ENCODE measurements around the gene TXNL4A.
A peak's percentile ranks its signal among the peaks of the same experiment; 100 is the strongest.

The TXNL4A gene

DNA sequence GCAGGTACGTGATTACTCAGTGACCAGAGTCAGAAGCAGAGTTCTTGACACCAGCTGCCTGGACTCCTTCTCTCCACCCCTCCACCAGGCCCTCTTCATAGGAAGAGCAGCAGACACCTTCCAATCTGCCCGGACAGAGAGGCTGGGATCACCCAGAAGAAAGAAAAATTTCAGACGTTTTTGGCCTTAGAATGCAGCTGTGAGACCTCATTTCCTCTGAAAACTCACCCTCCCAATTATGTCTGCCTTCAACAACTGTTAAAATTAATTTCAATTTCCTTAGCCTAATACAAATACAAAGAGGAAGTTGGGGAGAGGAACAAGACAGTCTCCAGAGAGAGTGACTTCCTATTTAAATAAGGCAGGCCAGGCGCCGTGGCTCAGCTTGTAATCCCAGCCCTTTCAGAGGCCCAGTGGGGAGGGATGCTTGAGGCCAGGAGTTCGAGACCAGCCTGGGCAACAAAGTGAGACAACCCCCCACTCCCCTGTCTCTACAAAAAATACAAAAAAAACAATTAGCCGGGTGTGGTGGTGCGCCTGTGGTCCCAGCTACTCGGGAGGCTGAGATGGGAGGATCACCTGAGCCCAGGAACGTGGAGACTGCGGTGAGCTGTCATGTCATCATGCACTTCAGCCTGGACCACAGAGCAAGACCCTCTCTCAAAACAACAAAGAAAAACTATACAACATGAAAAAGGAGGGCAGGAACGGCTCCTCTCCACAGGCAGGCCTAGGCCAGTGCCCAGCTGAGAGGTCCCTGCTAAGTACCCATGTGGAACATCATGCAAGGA lies 38.5 kb downstream of the TXNL4A start:
- peak; percentile 76 for DNase-seq (ENCODE audit: low spot score)

DNA sequence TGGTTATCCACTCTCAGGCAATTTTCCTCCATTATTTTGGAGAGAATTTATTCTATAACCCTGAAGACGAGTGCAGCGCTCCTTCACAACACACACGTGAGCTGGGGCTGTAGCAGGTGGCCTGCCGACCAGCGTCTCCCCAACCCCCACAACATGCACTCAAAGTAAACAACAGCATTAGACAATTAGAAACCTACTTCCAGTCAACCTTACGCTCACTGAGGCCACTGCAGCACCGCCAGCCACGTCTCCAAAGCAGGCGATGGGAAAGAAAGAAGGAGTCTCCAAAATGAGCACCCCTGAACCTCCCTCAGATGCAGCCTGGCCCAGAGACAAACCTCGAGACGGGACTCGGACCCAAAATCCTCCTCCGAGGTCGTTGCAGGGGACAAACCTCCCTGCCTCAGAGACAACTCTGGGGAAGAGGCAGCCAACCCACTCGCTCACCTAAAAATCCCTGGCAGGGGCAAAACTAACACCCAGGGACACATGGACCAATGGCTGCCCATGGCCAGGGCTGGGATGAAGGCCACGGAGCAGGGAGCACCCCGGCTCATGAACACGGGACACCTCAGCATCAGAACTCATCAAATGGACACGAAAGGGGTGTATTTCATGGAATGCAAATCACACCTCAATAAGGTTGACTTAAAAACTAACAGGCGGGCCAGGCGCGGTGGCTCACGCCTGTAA lies 39.5 kb downstream of the TXNL4A start:
- DNase-seq (ENCODE audit: low spot score): no peak

DNA sequence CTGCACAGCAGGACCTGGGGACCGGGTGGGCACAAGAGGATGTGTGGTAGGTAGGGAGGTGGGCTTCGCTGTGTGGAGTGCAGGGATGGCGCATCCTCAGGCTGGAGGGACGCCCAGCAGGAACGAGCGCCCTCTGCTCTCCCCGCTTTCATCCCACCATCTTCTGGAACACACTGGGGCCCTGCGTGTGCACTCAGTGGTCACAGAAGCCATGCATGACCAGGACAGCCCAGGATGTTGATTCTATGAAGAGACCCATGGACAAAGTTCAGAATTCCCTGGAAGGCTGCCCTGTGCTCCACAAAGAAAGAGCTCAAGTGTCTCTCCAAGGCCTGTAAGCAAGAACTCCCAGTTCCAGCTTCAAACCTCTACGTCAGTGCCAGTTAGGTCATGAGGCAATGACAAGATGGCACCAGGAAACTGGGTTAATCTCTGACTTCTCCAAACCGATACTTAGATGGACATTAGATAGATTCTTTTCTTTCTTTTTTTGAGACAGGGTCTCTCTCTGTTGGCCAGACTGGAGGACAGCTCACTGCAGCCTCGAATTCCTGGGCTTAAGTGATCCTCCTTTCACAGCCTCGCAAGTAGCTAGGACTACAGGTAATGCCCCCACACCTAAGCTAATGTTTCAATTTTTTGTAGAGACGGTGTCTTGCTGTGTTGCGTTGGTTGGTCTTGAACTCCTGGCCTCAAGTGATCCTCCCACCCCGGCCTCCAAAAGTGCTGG lies 40.3 kb downstream of the TXNL4A start:
- no peak for DNase-seq (ENCODE audit: low spot score)

DNA sequence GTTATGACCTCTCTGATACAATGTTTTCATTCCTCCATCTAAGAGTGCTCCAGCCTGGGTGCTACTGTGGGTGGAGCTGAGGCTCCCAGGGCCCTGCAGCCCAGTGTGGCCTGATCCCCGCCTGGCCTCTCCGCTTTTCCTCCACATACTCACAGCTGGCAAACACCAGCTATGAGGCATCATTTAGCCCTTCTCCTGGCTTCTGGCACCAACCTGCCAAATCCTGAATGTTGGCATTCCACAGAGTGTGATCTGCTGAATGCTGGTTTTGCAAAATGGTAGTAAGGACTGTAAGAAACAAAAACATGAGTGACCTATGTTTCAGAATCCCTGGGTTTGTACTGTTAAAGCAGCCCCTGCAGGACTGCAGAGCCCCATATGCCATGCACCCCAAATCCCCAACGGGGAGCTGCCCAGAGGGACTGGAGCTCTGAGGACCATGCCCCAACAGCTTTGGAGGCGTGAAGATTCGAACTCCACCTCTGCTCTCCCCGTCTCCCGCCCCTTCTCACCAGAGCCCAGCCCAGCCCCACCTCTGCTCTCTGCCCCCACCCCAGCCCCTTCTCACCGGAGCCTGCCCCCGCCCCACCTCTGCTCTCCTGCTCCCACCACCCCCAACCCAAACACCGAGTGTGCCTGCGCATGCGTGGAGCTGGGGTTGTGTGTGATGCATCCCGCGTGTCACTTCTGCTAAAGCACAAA lies 41.2 kb downstream of the TXNL4A start:
- DNase-seq (ENCODE audit: low spot score): no peak

DNA sequence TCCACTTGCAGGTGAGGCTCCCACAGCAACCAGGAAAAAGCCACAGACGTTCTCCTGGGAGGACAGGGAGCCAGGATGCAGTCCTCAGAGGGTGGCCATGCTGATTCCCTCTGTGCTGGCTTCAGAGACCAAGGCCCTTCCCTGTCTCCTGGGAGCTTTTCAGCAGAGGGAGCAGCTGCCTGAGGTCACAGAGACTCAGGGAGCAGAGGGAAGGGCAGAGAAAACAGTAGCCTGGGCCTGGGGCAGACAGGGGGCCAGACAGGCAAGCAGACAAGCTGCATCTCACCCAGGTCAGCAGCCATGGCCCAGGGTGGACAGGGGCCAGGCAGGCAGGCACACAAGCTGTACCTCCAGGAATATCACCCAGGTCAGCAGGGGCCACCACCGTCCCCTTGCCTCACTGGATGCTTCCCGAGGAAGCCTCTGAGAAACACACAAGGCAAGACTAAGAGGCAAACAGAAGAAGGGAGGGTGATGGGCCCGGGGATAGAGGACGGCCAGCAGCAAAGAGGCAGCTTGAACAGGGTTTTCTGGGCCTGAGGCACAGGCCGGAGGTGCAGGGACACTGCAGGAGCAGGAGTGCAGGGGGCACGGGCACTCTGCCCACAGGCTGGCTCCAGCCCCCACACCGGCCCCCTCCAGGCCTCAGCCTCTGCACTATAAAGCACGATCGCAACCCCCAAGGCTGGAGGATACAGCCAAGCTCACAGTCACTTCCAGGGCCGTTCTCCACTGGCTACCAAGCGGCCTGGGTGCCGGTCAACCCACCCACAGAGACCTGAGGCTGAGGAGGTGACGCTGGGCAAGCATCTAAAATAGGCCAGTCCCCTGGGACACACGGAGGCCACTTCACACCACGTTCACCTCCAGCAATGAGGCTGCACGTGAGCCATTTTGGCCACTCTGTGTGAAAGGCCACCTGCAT lies 43.0 kb downstream of the TXNL4A start:
- DNase-seq (ENCODE audit: low spot score): no peak

DNA sequence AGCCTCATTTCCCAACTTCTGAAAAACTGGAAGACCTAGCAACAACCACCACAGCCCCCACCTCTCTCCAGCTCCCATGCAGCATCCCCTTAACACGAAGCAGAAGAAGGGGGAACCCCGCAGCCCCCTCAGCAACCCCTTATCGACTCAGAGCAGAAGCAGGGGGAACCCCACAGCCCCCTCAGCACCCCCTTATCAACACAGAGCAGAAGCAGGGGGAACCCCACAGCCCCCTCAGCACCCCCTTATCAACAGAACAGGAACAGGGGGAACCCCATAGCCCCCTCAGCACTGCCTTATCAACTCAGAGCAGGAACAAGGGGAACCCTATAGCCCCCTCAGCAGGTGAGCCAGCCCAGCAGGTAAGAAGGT lies 43.6 kb downstream of the TXNL4A start:
- no peak for DNase-seq (ENCODE audit: low spot score)

DNA sequence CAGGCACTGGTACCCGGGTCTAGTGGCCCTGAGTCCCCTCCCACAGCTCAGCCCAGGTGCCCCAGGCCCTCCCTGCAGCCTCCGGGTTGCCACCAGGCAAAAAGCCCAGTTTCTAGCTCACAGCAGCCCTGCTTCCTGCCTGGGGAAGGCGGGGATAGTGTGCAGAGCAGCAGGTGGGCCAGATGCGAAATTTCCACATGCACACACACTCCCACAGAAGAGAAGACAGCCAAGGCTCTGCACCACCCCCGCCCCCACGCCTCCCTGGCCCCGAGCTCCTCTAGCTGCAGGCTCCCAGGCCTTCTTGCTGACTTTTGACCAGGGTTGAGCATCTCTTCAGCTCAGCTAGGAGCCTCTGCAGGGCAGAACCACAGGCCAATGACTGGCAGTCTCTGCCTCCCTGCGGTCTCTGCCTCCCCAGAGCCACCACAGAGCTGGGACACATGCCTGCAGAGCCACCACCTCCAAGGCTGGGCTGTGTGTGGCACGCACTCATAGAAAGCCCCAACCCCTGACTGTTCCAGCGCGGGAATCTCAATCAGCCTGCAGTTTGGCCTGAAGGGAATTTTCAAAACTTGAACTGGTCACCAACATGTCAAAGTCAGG lies 44.1 kb downstream of the TXNL4A start:
- DNase-seq (ENCODE audit: low spot score): no peak

DNA sequence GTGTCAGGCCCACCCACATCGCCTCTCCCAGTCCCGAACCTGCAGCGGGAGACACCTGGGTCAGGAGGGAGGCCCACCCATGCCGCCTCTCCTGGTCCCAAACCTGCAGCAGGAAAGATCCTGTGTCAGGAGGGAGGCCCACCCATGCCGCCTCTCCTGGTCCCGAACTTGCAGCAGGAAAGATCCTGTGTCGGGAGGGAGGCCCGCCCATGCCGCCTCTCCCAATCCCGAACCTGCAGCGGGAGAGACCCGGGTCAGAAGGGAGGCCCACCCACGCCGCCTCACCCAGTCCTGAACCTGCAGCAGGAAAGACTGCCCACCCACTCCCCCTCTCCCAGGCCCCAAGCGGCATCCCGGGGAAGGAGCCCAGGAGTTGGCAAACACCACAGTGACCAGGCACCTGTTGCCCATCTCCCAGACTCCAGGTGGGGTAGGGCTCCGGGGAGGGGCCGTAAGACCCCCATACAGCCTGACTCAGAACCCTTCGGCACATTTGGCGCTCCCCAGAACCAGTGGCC lies 44.7 kb downstream of the TXNL4A start:
- DNase-seq (ENCODE audit: low spot score): no peak

DNA sequence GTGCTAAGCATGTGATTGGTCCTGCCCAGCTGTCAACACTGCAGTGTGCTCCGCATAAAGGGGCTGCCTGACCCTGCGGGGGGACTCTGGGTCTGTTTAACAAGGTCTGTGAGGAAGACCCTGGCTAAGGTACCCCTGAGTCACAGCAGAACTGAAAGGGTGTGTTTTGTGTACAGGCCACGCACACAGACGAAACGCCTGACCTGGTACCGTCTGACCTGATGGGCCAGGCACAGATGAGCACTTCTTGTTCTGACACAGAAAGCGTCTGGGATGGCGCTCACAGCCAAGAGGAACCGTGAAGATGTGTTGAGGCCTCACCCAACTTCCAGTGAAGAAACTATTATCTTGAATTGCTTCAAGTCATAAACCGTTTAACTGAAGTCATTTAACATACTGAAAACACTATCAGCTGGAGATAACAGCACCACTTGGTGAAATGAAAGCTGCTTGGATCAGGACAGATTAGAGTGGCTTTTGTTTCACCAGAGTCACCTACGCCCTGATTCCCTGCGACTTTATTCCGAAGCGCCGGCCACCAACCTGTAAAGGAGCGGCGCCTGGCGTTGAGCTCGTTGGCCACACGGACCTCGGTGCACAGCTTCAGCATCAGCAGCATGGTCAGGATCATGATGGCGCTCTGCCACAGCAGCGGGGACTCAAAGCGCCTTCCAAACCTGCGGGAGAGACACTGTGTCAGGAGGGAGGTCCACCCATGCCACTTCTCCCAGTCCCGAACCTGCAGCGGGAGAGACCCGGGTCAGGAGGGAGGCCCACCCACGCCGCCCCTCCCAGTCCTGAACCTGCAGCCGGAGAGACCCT lies 45.4 kb downstream of the TXNL4A start:
- DNase-seq (ENCODE audit: low spot score): no peak

DNA sequence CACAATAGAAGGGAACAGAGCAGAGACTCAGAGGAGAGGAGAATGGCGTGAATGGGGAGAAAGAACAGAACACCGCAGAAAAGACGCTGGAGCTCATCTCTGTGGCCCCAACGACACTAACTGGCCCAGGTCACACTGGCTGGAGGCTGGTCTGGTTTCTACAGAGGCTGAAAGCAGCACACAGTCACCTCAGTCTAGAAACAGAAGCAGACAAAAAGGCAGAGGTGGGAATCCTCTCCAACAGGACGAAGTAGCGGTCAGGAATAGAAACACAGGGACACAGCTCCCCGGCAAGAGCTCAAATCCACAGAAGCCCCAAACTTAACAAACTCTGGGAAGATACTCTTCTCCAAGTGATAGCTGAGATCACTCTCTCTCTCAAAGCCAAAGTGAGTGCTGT lies 46.2 kb downstream of the TXNL4A start:
- DNase-seq (ENCODE audit: low spot score): no peak

DNA sequence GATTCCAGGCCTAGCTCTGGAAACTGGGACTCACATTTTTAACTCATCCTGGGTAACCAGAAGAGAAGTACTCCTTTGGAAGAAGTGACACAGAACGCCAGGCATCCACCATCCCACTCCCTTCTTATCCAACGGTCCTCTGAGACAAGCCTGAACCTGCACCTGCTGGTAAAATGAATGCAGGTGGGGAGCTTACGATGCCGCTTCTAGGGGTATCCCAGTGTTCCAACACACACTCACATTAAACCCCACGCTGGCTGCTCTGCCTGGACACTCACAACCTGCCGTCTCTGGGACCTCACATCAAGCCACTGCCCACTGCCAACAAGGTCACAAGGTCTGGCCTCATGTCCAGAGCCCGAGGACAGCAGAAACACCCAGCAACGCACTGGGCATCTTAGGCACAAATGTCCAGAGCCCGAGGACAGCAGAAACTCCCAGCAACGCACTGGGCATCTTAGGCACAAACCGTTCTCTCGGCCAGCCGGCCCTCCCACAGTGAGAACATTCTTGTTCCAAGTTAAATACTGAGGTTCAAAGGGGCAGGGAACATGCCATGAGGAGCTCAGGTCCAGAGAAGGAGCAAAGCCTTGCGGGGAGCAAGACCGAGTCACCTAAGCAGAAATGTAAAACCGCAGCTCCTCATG lies 46.8 kb downstream of the TXNL4A start:
- DNase-seq (ENCODE audit: low spot score): no peak

DNA sequence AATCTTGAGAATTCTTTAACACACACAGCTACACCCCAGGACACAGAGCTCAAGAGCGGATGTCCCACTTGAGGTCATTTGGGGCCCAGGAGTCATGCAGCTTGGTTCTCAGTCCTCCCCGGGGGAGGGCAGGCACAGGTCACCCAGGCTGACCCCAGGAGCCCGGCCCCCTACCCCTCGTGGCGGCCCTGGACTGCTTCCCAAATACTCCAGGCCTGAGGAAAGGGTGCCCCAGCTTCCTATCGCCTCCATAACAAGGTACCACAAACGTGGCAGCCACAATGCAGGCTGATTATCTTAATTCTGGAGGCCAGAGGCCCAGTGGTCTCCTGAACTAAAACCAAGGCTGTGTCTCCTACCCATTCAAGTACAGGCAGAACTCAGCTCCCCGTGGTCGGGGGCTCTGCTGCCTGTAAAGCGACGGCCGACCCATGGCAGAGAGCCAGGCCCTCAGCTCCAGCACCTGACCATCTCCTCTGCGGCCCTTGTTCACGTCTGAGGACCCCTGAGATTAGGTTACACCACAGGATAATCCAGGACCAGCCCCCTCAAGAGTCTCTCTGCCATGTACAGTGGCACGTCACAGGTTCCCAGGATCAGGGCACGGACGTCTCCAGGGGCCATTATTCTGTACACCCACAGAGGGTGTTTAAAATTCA lies 47.4 kb downstream of the TXNL4A start:
- DNase-seq (ENCODE audit: low spot score): no peak

DNA sequence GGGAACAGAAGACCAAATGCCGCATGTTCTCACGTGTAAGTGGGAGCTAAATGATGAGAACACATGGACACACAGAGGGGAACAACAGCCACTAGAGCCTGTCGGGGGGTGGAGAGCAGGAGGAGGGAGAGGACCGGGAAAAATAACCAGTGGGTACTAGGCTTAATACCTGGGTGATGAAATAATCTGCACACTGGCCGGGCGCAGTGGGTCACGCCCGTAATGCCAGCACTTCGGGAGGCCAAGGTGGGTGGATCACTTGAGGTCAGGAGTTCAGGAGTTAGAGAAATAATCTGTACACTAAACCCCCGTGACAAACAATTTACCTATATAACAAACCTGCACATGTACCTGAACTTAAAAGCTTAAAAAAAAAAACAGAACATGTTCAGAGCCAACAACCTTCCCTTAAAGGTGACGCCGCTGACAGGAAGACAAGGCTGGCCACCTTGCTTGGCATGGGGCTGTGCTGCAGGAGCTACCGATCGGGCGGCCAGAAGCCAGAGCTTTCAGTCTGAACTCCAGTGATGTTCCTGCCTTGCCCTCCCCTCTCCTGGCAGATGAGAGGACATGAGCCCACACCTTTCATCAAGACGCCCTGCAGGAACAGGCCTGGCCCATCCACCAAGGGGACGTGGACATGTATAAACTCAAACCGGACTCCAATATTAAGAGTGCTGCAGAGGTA lies 48.1 kb downstream of the TXNL4A start:
- DNase-seq (ENCODE audit: low spot score): no peak

DNA sequence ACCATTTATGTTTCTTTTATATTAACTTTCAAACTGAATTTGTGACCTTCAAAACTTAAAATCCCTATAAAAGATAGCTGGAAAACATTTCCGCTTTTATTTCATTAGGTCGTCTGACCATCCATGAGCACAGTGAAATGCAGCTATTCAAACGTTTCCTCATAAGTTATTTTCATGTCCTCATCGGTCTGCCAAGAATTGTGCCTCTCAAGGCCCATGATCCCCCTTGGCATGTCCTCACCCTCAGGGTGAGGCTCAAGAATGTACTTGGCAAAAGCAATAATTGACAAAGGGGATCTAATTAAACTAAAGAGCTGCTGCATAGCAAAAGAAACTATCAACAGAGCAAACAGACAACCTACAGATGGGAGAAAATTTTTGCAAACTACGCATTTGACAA lies 49.3 kb downstream of the TXNL4A start:
- DNase-seq (ENCODE audit: low spot score): no peak

DNA sequence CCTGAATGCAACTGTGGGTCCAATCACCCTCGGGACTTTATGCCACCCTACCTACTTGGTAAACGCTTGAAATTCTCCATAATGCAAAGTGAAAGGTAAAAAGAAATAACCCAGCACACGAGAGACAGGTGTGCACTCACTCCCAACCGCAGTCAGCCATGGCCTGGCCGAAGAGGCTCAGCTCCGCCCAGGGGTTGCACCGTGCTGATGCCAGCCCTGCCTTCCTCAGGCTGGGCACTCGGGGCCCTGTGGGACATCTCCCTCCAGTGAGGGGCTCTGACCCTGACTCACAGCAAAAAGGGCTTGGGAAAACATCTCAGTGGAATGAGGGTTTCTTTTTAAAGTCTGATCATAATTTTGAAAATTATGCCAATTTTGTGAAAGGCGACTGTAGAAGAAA lies 50.2 kb downstream of the TXNL4A start:
- DNase-seq (ENCODE audit: low spot score): no peak

DNA sequence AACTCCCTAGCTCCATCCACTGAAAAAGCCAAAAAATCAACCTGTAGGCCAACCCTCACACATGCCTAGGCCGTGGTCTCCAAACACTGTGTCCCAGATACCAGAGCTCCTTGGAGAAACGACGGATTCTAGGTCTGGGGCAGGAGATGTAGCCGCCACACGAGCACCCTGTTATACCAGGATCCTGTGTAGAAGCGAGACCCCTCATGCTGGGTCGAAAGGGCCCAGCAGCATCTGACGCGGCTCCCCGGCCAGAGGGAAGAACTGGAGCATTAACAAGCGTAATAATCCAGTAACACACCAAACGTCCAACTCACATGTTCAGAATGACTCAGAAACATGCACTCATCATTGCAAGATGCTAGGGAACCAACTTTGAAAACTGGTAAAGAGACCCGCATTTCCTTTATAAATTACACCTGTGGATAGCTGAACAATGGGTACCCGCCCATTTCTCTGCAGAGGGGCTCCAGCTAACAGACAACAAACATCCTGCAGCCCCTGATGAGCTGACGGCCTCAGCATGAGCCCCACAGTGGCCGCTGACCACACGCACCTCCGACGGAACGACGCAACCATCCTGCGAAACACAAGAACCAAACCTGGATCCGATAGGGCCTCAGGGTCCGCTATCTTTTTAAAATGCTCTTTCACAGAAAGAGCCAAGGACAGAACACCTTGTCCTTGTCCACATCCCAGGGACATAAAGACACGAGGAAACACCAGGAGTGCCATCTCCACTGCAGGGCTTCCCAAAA lies 51.1 kb downstream of the TXNL4A start:
- DNase-seq (ENCODE audit: low spot score): no peak

DNA sequence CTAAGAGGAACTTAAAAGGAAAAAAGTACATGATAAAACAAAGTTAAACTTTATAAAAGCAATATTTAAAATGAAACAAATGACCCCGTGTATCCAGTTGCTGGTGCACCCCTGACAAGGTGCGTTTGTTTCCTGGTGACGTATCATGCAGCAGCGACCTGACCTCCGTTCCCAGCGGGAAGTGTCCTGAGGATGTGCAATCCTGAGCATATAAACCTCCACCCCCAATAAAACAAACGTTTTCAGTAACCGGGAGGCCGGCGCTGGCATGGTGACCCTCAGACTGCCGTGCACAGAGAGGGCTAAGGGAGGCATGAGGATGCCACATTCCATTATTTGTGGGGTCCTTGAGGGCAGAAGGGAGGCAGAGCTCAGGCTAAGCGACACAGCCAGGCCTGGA lies 51.7 kb downstream of the TXNL4A start:
- no peak for DNase-seq (ENCODE audit: low spot score)
